HEK293T (cell line): ENCODE results near the gene METAP1.

Source experiments
- CTCF ChIA-PET: fragments of 350-600 bp; formaldehyde crosslinking; extraction: SDS; loops from one replicate; lab custom pipeline; 2021; ENCODE audit warnings: antibody characterized with exemption, inconsistent platforms; lab: Yijun Ruan, JAX
- POLR2A ChIA-PET: fragments of 350-600 bp; formaldehyde crosslinking; extraction: SDS; loops from one replicate; lab custom pipeline; 2020; ENCODE audit warnings: antibody characterized with exemption, inconsistent platforms; lab: Yijun Ruan, JAX
- DNase-seq: peaks from one replicate; pipeline ENCODE4 v3.0.0; 2012; ENCODE audit warnings: mixed read lengths; ENCODE audit errors: extremely low spot score
- ARNT ChIP-seq: fragments of 450-650 bp; IDR thresholded peaks from 2 replicates; pipeline ENCODE4 v1.6.1; 2017; ENCODE audit warnings: mild to moderate bottlenecking
- BHLHE40 ChIP-seq: fragments of 450-650 bp; IDR thresholded peaks from 2 replicates; pipeline ENCODE4 v1.6.1; 2016; ENCODE audit warnings: mild to moderate bottlenecking, moderate library complexity, borderline replicate concordance
- CTBP1 ChIP-seq: fragments of 450-650 bp; IDR thresholded peaks from 2 replicates; pipeline ENCODE4 v1.6.1; 2016; ENCODE audit warnings: borderline replicate concordance
- ELF4 ChIP-seq: fragments of 450-650 bp; IDR thresholded peaks from 2 replicates; pipeline ENCODE4 v1.6.1; 2017; ENCODE audit warnings: antibody characterized with exemption
- FOXA1 ChIP-seq: fragments of 450-650 bp; IDR thresholded peaks from 2 replicates; pipeline ENCODE4 v1.6.1; 2016; ENCODE audit warnings: mild to moderate bottlenecking
- FOXK2 ChIP-seq: fragments of 450-650 bp; IDR thresholded peaks from 2 replicates; pipeline ENCODE4 v1.6.1; 2016; ENCODE audit warnings: mild to moderate bottlenecking
- FOXM1 ChIP-seq: fragments of 450-650 bp; IDR thresholded peaks from 2 replicates; pipeline ENCODE4 v1.6.1; 2017; ENCODE audit warnings: mild to moderate bottlenecking, borderline replicate concordance
- HDGF ChIP-seq: fragments of 450-650 bp; IDR thresholded peaks from 2 replicates; pipeline ENCODE4 v1.6.1; 2017; ENCODE audit warnings: antibody characterized with exemption, borderline replicate concordance
- L3MBTL2 ChIP-seq: fragments of 450-650 bp; conservative IDR thresholded peaks from 2 replicates; pipeline ENCODE4 v1.6.1; 2016; ENCODE audit warnings: mild to moderate bottlenecking
- LEF1 ChIP-seq: fragments of 450-650 bp; IDR thresholded peaks from 2 replicates; pipeline ENCODE4 v1.6.1; 2017; ENCODE audit warnings: mild to moderate bottlenecking, borderline replicate concordance
- NFRKB ChIP-seq: fragments of 450-650 bp; IDR thresholded peaks from 2 replicates; pipeline ENCODE4 v1.6.1; 2016; ENCODE audit warnings: mild to moderate bottlenecking, moderate library complexity
- PKNOX1 ChIP-seq: fragments of 450-650 bp; IDR thresholded peaks from 2 replicates; pipeline ENCODE4 v1.6.1; 2016
- SP1 ChIP-seq: fragments of 450-650 bp; IDR thresholded peaks from 2 replicates; pipeline ENCODE4 v1.6.1; 2017
- SUZ12 ChIP-seq: fragments of 450-650 bp; IDR thresholded peaks from 2 replicates; pipeline ENCODE4 v1.6.1; 2016; ENCODE audit warnings: mild to moderate bottlenecking
- TARDBP ChIP-seq: fragments of 450-650 bp; IDR thresholded peaks from 2 replicates; pipeline ENCODE4 v1.6.1; 2016
- ZNF384 ChIP-seq: fragments of 450-650 bp; IDR thresholded peaks from 2 replicates; pipeline ENCODE4 v1.6.1; 2016

METAP1 gene

GRCh38 chr4:99025506-99025905 lies 30.0 kb downstream of the METAP1 start:
- POLR2A ChIA-PET: no interaction called here
- no peak for TF ChIP-seq HDGF
- no peak for TF ChIP-seq ARNT
- no peak for TF ChIP-seq ZNF384
- no peak for TF ChIP-seq CTBP1
- CTCF ChIA-PET: interaction anchor here (0.6 kb wide), 2 partner anchors 609 to 783 kb away, joined by 3 read pairs; no protein-coding TSS in a partner anchor
- DNase-seq: no peak

- TF ChIP-seq FOXA1 (no peak), L3MBTL2 (no peak), PKNOX1 (no peak), SP1 (no peak), NFRKB (no peak), HDGF (no peak), FOXM1 (no peak), SUZ12 (no peak), FOXK2 (no peak), ELF4 (no peak), CTBP1 (no peak), LEF1 (no peak), TARDBP (no peak), ZNF384 (no peak)
- DNase-seq: no peak
- ChIA-PET CTCF (no interaction called here), POLR2A (no interaction called here)
These were observed 31.8 kb downstream of the METAP1 start for GRCh38 chr4:99027304-99027703.

- CTCF ChIA-PET: no interaction called here
- TF ChIP-seq ARNT (no peak), NFRKB (no peak), HDGF (no peak), SUZ12 (no peak), SP1 (no peak), FOXA1 (no peak), CTBP1 (no peak), FOXM1 (no peak), PKNOX1 (no peak), FOXK2 (no peak), LEF1 (no peak), L3MBTL2 (no peak)
- no peak for DNase-seq
- POLR2A ChIA-PET: no interaction called here
These were observed 32.7 kb downstream of the METAP1 start for GRCh38 chr4:99028187-99028586.

DNA sequence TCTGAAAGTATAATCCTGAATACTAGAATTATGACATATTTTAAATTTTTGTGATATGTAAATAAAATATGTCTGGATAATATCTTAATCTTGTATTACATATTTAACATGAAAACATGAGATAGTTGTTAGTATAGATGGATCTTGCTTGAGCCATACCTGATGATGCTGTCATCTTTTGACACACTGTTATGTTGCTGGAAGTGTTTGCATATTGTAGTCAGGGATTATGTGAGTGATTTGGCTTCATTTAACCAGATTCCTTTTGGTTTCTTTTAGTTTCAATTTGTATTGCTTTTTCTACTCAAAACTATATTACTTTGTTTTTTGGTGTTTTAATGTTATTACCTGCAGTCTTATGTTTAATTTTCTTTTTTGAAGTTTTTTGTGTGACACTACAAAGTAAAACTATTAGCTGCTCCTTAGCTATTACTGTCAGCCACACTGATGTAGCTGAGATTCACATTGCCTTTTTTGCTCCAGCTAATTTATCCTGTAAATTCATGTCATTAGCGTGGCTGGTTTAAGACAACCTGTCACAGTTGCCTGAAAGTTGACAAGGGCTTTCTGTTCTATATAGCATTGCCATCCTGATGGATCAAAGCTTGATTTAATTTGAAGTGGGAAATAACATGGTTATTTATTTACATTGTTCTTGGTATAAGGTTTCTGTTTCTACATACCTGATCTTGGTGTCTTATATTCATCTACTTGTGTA lies 33.7 kb downstream of the METAP1 start:
- CTCF ChIA-PET: no interaction called here
- DNase-seq: no peak
- TF ChIP-seq TARDBP (no peak), LEF1 (no peak), FOXK2 (no peak)
- POLR2A ChIA-PET: no interaction called here

GRCh38 chr4:99029852-99030251 lies 34.3 kb downstream of the METAP1 start:
- TF ChIP-seq SP1: no peak
- TF ChIP-seq NFRKB: no peak
- TF ChIP-seq LEF1: no peak
- TF ChIP-seq SUZ12: no peak
- no peak for TF ChIP-seq L3MBTL2
- no peak for TF ChIP-seq HDGF
- TF ChIP-seq CTBP1: no peak
- TF ChIP-seq FOXK2: no peak
- no peak for TF ChIP-seq BHLHE40
- no peak for TF ChIP-seq PKNOX1
- TF ChIP-seq ELF4: no peak
- TF ChIP-seq ARNT: no peak
- no peak for TF ChIP-seq FOXM1
- TF ChIP-seq FOXA1: no peak
- TF ChIP-seq TARDBP: no peak
- no peak for TF ChIP-seq ZNF384
- DNase-seq: no peak
- POLR2A ChIA-PET: no interaction called here

DNA sequence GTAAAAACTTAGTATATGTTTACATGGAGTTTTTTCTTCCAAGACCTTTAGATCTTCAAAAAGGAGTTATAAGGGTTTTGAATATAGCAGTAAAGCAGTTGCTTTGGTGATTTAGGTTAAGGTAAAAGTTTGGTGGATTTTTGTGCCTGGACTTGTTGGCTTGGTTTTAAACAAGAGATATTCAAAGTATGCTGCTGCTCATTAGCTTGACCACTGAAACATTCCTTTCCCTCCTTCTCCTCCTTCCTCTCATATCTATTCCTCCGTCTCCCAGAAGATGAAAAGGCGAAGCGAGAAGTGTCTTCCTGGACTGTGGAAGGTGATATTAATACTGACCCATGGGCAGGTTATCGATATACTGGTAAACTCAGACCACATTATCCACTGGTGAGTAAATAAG lies 38.4 kb downstream of the METAP1 start:
- ChIA-PET CTCF (no interaction called here), POLR2A (no interaction called here)
- no peak for TF ChIP-seq NFRKB
- TF ChIP-seq FOXA1: no peak
- TF ChIP-seq CTBP1: no peak
- TF ChIP-seq ARNT: no peak
- TF ChIP-seq TARDBP: no peak
- TF ChIP-seq ZNF384: no peak
- no peak for TF ChIP-seq PKNOX1
- TF ChIP-seq SUZ12: no peak
- no peak for TF ChIP-seq FOXM1
- no peak for TF ChIP-seq L3MBTL2
- DNase-seq: no peak

More at GRCh38 chr4:99029852-99030251, 34.3 kb downstream of the METAP1 start:
- CTCF ChIA-PET: interaction anchor here (0.6 to 0.8 kb wide), 2 partner anchors 101 to 812 kb away, joined by 3 to 8 read pairs; partner anchors contain the start of gene EIF4E
